WI38 (cell line): Measurements from ENCODE around the gene VARS1.

ENCODE experiments used
- H3K4me3 ChIP-seq: 2 replicates; pipeline ENCODE4 v1.5.1; 2011; ENCODE audit warnings: low read depth, mild to moderate bottlenecking, control low read depth, low read length
- CTCF ChIP-seq: IDR thresholded peaks from 2 replicates; pipeline ENCODE4 v1.5.1; 2012; ENCODE audit warnings: low read depth, mild to moderate bottlenecking, control low read depth, low read length

Gene VARS1

GRCh38 chr6:31791324-31792089 lies 4.0 kb downstream of the VARS1 start:
- peak; percentile 65 for TF ChIP-seq CTCF
- no peak overlapping the region for H3K4me3 ChIP-seq

- TF ChIP-seq CTCF: no peak
- H3K4me3 ChIP-seq: no peak overlapping the region
Observed at GRCh38 chr6:31785475-31785874, 10.1 kb downstream of the VARS1 start.

GRCh38 chr6:31784098-31784925 lies 11.2 kb downstream of the VARS1 start:
- no peak for TF ChIP-seq CTCF
- H3K4me3 ChIP-seq: no peak overlapping the region

- no peak overlapping the region for H3K4me3 ChIP-seq
- no peak for TF ChIP-seq CTCF
Observed at GRCh38 chr6:31782126-31782855, 13.3 kb downstream of the VARS1 start.

GRCh38 chr6:31781244-31782125 lies 14.1 kb downstream of the VARS1 start:
- TF ChIP-seq CTCF: no peak
- no peak overlapping the region for H3K4me3 ChIP-seq

GRCh38 chr6:31780507-31781243 lies 14.9 kb downstream of the VARS1 start:
- no peak for TF ChIP-seq CTCF
- no peak overlapping the region for H3K4me3 ChIP-seq
